NOMO-1 (cell line): Measurements from ENCODE around the gene SLC39A8.
"Not testable (repeated sequence)": the region's sequence is repeated elsewhere in the genome, so short reads cannot be mapped to it uniquely, and the experiment has no call there.

Experiments
- DNase-seq, 2 experiments: peaks; one replicate each; lab custom pipeline; 2025; ENCODE audit not compliant: unreplicated experiment in 2 of 2; lab: John Stamatoyannopoulos, UW

The SLC39A8 gene

DNA sequence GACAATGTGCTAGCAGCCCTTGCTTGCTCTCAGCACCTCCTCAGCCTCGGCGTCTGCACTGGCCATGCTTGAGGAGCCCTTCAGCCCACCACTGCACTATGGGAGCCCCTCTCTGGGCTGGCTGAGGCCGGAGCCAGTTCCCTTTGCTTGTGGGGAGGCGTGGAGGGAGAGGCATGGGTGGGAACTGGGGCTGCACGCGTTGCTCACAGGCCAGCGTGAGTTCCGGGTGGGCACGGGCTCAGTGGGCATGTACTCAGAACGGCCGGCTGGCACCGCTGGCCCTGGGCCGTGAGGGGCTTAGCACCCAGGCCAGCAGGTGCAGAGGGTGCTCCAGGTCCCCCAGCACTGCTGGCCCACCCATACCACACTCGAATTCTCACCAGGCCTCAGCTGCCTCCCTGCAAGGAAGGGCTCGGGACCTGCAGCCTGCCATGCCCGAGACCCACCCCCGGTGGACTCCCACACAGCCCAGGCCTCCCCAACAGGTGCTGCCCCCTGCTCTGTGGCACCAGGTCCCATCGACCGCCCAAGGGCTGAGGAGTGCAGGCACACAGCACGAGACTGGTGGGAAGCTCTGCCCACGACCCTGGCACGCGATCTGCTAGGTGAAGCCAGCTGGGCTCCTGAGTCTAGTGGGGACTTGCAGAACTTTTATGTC lies 100.3 kb downstream of the SLC39A8 start:
- DNase-seq = no peak

DNA sequence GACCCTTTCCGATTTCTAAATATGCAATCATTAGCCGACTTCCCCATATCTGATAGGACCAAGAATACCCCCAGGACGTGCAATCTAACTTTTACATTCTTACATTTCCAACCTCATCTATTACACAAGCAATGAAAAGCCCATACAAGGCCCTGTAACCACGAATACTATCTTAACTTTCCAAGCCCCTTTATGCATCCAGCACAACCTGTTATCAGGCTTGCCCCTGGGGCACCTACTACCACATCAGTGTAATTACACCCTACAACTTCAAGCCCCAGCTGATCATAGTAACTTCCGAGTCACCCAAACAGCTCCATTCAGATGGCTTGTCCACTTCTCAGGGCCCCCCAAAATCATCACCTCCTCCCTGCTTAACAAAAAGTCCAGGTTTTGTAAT lies 102.0 kb downstream of the SLC39A8 start:
- DNase-seq = not testable (repeated sequence)

DNA sequence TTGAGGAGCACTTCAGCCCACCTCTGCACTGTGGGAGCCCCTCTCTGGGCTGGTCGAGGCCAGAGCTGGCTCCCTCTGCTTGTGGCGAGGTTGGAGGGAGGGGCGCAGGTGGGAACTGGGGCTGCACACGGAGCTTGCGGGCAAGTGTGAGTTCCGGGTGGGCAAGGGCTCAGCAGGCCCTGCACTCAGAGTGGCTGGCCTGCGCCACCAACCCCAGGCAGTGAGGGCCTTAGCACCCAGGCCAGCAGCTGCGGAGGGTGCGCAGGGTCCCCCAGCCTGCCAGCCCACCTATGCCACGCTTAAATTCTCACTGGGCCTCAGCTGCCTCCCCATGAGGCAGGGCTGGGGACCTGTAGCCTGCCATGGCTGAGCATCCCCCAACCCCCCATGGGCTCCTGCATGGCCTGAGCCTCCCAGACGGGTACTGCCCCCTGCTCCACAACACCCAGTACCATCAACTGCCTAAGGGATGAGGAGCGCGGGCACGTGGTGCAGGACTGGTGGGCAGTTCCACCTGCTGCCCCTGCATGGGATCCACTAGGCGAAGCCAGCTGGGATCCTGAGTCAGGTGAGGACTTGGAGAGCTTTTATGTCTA lies 110.9 kb downstream of the SLC39A8 start:
- DNase-seq = no peak

- no peak for DNase-seq
Measured at GRCh38 chr4:102230194-102230593, 115.1 kb downstream of the SLC39A8 start.

GRCh38 chr4:102227388-102227787 lies 117.9 kb downstream of the SLC39A8 start:
- DNase-seq = no peak

DNA sequence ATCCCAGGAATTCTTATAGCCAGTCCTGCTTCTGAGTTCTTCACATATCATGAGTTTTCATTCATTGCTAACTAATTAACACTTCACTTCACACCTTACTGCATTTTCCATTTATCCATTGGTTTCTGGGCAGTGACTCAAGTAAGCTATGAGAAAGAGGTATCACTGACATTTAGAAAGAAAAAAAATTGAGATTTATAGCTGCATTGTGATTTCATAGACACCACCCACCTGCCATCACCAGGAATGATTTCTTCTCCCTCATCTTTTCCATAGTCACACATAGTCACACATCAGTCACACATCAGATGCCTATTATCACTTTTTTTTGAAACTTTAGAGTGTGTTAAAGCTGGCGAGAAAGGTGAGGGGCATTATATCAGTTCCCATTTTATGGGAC lies 121.8 kb downstream of the SLC39A8 start:
- no peak for DNase-seq

GRCh38 chr4:102222838-102223409 lies 122.4 kb downstream of the SLC39A8 start:
- DNase-seq = no peak

- no peak for DNase-seq
Measured at GRCh38 chr4:102219129-102219528, 126.2 kb downstream of the SLC39A8 start.

DNA sequence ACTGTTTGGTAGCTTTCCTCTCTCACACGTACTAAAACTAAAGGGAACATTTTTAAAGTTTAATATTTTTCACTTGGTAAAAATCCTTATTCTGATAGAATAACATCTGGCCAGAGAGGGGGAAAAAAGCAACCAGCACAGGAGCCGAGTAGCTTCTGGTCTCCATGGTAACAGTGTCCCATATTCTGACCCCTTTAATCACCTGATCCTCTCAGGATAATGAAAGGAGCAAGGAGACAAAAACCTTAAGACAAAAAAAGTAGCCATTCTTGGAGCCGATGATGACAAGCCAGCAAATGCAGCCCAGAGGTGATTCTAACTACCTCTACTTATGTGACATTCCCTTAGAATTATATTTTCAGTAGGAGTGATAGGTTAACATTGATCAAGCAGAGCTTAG lies 126.6 kb downstream of the SLC39A8 start:
- DNase-seq = no peak

- no peak for DNase-seq
Measured at GRCh38 chr4:102217775-102218355, 127.4 kb downstream of the SLC39A8 start.

- DNase-seq = no peak
Measured at GRCh38 chr4:102217345-102217744, 127.9 kb downstream of the SLC39A8 start.

- no peak for DNase-seq
Measured at GRCh38 chr4:102216666-102217065, 128.6 kb downstream of the SLC39A8 start.

DNA sequence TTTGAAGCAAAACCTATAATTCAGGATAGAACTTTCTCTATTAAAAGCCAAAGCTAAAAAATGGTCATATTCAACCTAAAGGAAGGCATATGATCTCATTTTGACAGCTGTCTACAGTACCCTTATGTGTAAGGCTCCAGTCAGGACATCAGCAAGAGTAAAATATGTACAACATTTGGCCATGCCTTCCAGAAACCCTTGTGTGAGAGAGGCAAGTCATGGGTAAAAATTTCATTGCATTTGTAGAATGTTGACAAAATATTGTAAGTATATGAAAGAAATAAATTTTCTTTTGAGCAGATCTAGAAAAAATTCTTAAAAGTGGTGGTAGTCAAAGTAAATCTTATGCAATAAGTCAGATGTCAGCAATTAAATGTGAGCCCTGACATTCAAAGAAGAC lies 132.3 kb downstream of the SLC39A8 start:
- no peak for DNase-seq
